HTR-8/SVneo (cell line): ENCODE data around the gene CDK6.

ENCODE experiments used
- DNase-seq: peaks from one replicate; pipeline ENCODE4 v3.0.0; 2011; ENCODE audit warnings: low spot score, mixed read lengths; ENCODE audit not compliant: insufficient read length
- FAIRE-seq: peaks from 2 replicates; lab custom pipeline; 2011; peaks lifted over from hg19 to GRCh38; lab: Jason Lieb, UNC

CDK6 gene

DNA sequence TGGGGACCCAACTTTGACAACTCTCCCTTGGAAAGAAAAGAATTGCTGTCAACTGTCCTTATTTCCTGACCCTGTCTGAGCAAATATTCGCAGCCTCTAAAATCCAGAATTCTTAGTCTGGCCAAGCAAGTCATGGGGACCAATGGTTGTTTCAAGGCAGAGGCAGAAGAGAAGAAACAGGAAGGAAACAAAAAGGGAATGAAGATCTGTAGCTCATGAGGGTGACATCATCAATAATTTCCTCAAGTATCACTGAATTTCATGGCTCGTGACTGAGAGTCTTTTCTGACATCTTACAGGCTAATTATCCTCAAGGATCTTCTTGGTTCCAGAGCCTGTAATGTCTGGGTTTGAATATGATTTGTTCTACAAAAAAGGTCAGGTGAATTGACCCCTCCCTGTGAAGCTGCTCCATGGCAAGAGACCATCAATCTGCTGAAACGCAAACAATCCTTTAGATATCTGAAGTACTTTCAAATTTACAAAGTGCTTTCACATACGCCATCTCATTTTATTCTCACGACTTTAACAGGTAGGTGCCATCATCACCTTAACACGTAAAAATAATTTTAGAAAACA lies 5.8 kb downstream of the CDK6 start:
- no peak for DNase-seq
- no peak for FAIRE-seq

DNA sequence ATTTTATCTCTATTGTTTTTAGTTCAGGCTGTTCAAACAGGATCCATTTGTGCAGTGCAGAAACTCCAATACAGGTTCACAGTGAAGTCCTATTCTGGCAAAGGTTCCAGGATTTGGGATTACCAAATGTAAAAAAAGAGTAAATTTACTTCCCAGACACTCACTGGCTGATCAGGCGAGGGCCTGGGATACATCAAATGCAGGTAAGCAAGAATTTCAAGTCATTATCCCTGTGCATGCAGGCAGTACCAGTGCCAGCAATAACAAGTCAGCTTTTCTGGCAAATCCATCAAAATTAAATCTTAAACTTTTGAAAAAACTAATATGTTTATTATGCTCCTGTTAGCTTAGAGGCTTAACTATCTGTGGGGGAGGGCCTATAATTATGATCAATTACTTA lies 6.3 kb downstream of the CDK6 start:
- FAIRE-seq (no peak), DNase-seq (no peak)

DNA sequence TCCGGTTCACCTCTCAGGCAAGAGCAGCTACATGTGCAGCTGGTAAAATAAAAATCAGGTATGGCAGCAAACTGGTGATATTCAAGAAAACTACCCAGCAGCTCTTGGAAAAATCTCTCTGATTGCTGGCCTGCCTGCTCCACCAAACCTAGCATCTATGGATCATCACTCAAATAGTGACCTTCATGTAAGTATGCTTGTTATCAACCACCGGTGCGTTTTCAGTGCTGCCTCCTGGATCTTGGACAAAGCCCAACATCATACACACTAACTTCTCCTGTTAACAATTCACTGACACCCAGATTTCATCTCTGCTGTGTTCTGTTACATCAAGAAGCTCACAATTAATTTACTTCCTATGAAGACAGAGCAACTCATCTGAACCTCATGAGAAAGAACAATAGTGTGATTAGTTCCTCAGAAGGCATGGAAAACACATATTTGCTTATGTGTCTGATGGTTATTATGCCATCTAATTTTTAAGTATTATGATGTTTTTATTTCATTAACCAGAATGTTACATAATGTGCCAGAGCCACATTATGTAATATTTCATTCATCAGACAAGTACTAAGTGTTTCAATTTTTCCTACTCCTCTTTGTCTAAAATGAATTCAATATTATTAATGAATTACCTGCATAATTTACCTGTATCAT lies 8.8 kb downstream of the CDK6 start:
- DNase-seq (no peak), FAIRE-seq (no peak)

DNA sequence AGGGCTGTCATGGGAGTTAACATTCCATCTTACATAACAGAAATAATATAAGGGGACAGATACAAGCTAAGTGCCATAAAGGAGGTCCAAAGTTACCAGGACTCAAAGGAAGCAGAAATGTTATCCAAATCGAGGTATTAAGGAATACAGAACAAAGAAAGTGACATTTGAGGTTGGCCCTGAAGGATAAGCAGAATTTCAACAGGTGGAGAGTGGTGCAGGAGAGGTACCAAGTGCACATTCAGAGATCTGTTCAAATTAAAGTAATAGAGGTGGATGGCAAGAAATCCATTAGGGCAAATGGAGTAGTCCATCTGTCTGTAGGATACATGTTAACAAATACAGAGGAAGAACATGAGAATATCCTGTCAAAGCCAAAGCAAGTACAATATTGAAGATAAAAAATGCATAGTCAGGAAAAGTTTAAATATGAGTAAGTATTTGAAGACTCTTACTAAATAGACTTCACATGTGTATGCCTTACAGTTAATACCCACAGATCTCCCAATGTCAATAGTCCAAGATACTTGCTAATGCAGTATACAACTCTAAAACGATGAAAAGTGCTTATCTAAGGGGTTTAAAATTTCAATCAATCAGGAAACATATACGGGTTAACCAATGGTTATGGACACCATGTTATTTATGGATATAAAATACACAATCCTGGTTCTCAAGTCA lies 10.0 kb downstream of the CDK6 start:
- FAIRE-seq = no peak
- DNase-seq = no peak

DNA sequence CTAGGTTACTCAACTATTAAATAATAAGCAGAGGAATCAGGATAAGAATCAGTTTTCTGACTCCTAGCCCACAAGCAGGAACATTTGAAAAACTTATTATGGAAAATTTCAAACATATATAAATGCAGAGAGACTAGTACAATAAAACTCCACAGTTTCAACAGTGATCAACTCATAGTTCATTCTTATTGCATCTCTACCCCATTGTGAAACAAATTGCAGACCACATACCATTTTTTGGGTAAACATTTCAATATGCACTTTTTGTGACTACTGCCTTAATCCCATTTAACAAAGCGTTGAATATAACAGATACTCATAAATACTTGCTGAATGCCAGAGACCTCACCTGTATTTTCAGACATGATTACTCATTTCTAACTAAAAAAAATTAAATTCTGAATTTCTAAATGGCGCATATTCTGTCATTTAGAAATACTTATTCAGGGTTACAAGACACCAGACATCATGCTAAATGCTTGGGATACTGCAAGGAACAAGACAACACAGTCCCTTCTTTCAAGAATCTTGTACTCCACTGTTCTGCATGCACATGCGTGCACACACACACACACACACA lies 11.4 kb downstream of the CDK6 start:
- FAIRE-seq (no peak), DNase-seq (no peak)

DNA sequence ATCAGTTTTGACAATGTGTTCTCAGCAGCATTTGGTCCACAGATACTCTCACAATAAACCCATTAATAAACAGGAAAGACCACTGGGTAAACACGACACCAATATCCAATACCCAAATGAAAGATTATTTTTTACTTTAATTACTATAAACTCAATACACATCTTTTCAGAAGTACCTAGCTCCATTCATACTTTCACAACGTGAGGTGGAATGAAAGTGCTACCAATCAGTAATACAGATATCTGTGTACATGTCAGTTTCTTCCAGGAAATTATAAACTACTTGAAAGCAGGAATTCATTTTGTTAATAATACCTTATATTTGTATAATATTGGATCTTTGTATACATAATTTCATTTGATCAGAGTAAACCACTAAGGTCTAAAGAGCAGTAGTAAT lies 11.9 kb downstream of the CDK6 start:
- DNase-seq (no peak), FAIRE-seq (no peak)

DNA sequence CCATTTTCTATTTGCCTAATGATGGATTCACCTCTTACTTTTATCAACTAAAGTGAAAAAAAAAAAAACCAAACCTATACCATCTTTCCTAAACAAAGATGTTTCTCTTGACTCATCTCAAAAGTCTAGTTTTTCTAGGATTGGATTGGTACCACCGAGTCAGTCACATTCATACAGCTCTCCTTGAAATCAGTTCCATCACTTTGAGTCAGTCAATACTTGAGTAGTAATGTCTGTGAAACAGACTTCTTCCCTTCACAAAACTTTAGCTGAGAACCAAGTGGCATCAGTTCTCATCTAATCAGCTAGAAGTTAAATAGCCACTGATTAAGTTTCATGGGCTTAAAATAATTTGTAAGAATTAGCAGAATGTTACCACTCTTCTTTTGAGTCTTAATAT lies 13.3 kb downstream of the CDK6 start:
- FAIRE-seq (no peak), DNase-seq (no peak)

DNA sequence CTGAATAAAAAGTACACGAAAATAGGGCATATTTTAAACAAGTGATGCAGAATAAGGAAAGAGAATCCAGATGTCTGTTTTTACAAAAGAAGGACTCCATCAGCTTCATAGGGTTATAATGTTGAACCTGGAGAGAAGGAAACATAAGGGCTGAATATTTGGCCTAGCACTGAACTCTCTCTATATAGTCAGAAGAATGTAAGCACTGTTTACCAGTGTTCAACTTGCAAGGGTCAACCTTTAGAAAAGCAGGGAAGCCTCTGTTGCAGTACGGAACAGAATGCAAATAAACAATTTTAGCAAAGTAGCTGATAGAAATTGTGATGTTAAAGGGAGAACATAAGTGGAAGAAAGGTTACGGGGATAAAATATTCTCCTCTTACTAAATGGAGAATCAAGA lies 16.2 kb downstream of the CDK6 start:
- FAIRE-seq (no peak), DNase-seq (no peak)

DNA sequence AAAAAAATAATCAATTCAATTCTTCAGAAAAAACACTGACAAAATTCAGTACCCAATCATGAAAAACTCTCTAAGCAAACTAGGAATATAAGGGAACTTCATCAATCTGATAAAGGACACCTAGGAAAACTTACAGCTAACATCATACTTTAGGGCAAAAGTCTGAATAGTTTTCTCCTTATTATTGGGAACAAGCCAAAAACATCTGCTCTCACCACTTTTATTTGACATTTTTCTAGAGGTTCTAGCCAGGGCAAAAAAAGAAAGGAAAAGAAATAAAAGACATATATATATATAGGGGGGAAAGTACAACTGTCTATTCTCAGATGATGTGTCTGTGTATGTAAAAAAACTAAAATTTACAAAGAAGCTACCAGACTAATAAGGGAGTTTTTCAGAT lies 19.0 kb downstream of the CDK6 start:
- no peak for DNase-seq
- FAIRE-seq = no peak

DNA sequence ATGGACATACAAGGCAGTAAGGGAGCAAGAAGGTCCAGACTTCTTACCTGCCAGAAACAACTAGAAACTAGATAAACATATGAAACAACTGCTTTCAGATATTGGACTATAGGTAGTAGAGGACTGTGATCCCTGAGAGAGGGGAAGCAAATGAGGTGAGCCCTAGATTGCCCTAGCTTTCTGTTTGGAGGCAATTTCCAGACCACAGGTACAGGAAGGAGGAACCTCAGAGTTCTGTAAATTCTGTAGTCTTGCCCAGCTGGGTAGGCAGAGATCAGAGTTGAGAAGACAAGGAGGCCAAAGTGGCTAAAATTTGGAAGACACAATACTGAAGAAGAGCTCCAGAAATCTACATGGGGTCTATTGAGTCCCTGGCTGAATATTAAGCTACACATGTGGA lies 21.0 kb downstream of the CDK6 start:
- DNase-seq (no peak), FAIRE-seq (no peak)

DNA sequence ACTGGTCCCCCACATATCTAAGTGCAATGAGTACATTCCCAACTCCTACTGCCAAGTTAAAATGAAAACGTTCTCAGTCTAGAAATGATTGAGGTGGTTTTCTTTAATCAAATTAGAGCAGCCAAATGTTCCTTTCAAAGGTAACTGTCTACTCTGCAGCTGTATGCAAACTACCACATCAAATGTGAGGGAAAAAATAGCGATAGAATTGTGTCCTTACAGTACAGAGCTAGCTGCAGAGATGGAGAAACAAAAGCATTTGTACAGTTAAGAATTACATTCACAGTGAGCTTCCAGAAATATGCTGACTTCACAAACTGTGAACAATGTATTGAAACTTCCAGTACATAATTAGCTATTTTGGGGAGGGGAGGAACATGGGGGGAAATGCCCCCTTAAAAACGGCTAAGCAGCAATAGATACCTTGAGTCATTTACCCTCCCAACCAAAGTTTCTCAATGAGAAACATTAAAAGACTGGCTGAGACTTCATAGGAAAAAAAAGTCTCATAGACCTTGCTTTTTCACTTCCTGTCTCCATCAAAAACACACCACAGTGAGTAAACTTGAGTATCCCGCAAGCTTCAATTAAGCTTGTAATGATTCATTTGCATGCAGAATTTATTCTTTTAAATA lies 22.9 kb downstream of the CDK6 start:
- FAIRE-seq = no peak

DNA sequence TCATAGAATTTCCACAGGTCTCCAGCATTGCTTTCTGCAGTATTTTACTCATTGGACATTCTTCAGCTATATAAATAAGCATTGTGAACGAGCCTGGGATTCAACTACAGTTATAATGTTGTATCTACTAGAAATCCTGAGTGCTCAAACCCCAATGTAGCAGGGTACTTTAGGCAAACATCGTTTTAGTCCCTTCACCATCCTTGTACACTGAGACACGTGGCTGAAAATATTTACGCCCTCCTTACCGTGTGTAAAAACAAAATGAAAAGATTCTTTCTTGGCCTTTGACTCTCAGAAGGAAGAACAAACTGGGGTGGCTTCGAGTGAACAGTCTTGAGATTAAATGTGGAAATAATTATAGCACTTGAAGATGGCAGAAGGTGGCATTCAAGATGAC lies 25.2 kb downstream of the CDK6 start:
- FAIRE-seq (no peak), DNase-seq (no peak)

More for the DNA sequence above, 22.9 kb downstream of the CDK6 start:
- DNase-seq = no peak

DNA sequence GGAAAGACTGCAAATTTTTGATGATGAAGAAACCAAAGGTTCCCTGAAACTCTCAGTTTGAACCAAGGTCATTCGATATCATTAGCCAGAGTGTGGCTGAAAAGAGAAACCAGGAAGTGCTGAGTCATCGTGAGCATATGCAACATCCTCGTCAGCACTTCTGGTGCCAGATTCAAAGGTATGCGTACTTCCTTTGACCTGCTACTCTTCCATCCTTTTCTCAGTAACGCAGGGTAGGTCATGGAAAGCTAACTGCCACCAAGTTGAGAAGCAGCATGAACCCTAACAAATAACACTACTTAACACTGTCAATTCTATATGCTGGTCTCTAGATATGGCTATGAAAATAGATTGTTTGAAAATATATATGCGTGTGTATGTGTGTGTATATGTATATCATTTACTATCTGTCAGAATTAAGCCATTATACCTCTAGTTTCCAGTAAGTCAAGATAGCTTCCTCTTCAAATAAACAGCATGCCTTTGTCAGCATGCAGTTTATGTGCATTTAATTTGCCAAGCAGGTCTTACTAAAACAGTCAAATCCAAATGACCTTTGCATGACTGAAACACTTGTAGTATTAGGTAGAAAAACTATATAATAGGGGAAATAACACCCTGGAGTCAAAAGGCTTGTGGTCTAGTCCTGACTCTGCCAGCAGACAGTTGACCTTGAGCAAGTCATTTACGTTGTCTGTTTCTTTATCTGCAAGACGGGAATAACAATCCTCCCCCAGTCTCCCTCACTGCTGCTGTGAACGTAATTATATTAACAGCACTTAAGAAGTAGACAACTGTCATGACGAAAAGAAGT lies 26.4 kb downstream of the CDK6 start:
- DNase-seq = peak; percentile 39
- no peak for FAIRE-seq

DNA sequence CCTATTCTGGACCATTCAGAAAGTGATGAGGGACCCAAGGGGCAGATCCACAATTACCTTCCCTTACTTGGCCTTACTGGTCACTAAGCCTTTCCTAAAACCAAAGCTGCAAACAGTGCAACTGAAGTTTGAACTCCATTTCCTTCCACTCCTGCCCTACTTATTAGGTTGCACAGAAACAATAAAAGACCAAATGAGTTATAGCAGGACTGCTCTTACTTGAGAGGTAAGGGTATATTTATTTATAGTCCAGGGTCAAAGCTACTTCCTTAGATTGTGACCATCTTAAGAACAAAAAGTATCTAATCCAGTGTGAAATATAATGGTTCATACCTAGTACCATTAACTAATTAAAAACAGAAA lies 27.0 kb downstream of the CDK6 start:
- FAIRE-seq (no peak), DNase-seq (no peak)

DNA sequence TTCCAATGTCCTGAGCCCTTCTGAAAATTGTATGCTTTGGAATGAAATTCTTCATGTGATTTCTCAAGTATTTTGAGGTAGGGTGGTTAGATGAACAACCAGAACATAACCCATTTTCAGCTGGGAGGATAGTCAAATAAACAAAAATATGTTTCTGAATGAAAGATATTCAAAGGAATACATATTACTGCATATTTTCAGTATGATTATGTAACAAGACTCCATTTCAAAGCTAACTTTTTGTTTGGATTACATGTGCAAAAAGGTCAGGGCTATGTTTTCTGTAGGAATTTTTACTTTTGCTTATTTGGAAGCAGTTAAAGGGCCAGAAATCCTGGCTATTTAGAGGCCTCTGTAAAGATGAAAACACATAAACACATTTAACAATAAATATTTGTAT lies 27.7 kb downstream of the CDK6 start:
- DNase-seq (no peak), FAIRE-seq (no peak)

DNA sequence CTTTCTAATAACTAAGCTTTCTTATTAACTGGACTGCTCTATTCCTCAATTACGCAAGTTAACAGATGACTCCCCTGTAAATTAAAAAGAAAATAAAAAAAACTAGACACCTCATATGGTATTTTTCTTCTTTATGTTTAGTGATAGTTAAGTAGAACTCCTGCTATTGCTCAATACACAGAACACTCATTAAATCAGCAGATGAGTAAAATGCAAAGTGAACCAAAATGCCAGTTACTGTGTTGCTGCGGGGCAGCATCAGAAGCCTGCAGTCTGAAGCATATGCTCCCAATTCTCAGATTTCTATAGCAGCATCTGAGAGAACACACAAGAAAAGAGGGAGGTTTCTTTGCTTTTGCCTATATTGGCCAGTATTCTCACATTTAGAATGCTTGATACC lies 28.4 kb downstream of the CDK6 start:
- DNase-seq = no peak
- no peak for FAIRE-seq

DNA sequence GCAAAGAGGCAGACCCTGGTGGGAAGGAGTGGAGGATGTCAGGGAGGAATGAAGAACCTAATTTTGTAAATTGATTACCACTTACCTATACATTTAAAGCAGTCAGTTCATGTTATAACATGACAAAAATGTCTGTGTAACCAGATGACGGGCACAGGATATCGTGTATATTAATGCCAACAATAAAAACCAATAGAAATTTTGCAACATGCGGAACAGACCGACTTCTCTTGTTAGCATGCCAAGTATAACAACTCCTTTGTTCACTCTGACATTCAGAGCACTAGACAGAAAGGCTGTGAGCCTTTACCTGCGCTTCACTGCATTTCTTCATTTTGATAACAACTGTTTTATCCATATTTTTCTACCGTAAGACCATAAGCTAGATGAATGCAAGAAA lies 29.9 kb downstream of the CDK6 start:
- FAIRE-seq = no peak
- DNase-seq = no peak

DNA sequence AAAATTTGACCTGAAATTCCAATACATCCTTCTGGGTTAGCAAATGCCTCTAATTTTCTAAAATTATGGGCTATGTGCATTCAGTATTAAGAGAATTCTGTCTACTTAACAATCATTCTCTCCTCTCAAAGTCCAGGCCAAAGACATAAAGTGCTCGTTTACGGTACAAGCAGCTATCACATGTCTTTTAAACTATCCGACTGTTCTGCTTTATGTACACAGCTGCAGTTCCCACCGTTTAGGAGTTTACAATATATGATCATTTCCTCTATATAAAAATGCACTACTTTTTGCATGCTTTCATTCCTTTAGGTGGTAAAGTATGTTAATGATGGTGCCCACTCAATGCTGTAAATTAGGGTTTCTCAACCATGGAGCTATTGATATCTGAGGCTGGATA lies 34.0 kb downstream of the CDK6 start:
- no peak for FAIRE-seq
- DNase-seq = no peak

DNA sequence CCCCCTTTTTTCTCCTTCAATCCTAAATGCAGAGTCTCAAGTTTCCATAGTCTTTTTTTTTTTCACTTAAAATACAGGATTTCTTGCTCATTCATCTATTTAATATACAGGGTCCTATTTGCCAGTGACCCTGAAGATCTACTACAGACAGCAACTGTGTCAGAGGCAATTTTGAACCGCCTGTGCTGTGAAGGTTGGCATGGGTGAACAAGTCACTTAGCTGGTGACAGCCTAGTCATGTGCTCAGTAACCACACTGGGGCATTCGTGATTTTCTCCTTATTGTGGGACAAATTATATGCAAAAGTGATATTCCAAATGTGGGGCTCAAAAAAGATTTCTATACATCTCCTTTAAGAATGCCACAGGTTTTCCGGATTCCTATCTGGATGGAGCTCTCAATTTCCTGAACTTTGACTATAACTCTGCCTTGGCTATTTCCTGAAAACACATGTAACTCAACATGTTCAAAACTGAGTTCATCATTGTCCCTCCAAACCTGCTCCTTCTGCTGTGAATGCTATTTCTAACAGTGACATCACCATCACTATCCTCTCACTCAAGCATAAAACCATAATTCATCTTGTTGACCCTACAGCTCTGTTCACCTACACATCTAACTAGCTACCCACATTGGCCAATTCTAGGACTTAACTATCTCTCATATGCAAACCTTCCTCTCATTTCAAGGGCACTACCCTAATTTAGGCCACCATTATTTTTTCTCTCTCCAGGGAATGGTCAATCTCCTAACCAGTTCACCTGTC lies 36.7 kb downstream of the CDK6 start:
- DNase-seq (no peak), FAIRE-seq (no peak)
